ENCODE results near the gene TXNDC11.

GRCh38 chr16:11734025-11734652, 8.5 kb downstream of the TXNDC11 start:
- TF ChIP-seq POLR2AphosphoS5 (IDR thresholded peaks at IDR 0.05; ENCODE audit: insufficient read depth, low read depth, low read length), result no peak
- TF ChIP-seq, protein P1, sequence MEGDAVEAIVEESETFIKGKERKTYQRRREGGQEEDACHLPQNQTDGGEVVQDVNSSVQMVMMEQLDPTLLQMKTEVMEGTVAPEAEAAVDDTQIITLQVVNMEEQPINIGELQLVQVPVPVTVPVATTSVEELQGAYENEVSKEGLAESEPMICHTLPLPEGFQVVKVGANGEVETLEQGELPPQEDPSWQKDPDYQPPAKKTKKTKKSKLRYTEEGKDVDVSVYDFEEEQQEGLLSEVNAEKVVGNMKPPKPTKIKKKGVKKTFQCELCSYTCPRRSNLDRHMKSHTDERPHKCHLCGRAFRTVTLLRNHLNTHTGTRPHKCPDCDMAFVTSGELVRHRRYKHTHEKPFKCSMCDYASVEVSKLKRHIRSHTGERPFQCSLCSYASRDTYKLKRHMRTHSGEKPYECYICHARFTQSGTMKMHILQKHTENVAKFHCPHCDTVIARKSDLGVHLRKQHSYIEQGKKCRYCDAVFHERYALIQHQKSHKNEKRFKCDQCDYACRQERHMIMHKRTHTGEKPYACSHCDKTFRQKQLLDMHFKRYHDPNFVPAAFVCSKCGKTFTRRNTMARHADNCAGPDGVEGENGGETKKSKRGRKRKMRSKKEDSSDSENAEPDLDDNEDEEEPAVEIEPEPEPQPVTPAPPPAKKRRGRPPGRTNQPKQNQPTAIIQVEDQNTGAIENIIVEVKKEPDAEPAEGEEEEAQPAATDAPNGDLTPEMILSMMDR (IDR thresholded peaks at IDR 0.05; ENCODE audit: extremely low read depth in 1 of 2, insufficient read depth in 1 of 2, low read depth in 1 of 2, low read length in 2 of 2), result no peak
- no peak for TF ChIP-seq POLR2A (IDR thresholded peaks at IDR 0.05; ENCODE audit: low read depth, low read length)
- no peak for TF ChIP-seq MYC (IDR thresholded peaks at IDR 0.05; ENCODE audit: low read depth, low read length)
- TF ChIP-seq EZH2 (IDR thresholded peaks at IDR 0.05; ENCODE audit: borderline replicate concordance, low read depth, low read length, severe bottlenecking), result no peak

Measured in endothelial cell of umbilical vein (primary cell).